ENCODE measurements around the gene TLE4.

Gene TLE4

DNA sequence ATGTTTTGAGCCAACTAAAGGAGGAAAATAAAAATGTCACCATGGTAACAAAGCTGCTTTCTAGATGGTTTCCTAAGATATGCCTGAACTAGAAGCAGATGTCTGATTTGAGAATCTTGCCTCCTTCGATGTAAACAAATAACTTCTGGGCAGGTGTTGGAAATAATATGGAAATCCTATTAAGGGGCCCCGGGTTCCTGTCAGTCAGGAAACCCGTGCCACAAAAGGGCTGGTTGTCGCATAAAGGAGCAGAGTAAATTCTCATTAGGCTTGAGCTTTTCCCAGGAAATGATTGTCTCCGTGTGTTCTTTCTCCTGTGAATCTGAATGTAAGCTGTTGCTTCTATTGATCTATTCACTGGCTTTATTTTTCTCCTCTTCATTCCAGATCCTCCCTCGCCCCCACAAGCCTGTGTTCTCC, 90.8 kb downstream of the TLE4 start:
- DNase-seq (ENCODE audit: low read depth) = peak; percentile 75
- H3K4me3 ChIP-seq (ENCODE audit: low read length) = no peak overlapping the region
- no peak for TF ChIP-seq CTCF (conservative IDR thresholded peaks at IDR 0.05; ENCODE audit: low read length)

DNA sequence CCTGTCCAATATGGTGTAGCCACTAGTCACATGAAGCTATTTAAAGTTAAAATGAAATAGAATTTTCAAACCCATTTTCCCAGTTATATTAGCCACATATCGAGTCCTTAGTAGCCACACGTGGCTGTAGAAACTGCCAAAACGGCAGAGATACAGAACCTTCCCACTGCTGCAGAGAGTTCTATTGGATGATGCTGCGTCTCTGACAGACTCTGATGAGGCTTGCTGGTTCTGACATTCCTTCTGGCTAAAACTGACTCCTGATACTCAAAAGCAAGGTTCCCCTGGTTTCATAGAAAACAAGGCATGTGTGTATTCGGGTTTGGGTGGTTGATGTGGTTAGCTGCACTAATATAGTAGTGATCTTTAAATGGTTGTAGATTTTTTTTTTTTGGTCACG, 91.5 kb downstream of the TLE4 start:
- peak; percentile 51 for DNase-seq (ENCODE audit: low read depth)
- TF ChIP-seq CTCF (conservative IDR thresholded peaks at IDR 0.05; ENCODE audit: low read length) = no peak
- H3K4me3 ChIP-seq (ENCODE audit: low read length) = no peak overlapping the region

DNA sequence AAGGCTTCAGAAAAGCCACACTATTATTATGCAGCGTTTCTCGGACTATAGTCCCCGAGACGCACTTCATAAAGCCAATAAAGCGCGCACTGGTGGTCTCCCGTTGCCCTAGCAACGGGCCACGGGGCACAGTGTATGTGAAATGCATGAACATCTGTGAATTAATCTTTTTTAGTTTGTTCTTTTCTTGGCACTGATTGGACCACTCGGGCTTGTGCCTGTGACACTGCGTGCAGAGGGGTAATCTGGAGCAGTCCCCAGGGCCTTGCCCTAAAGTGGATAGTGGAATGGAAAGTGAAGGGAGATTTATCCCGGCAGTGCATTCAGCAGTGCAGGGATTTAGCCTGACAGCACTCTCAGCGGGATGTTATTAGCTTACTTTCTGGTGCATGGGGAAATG, 92.1 kb downstream of the TLE4 start:
- H3K4me3 ChIP-seq (ENCODE audit: low read length) = no peak overlapping the region
- no peak for DNase-seq (ENCODE audit: low read depth)
- no peak for TF ChIP-seq CTCF (conservative IDR thresholded peaks at IDR 0.05; ENCODE audit: low read length)

DNA sequence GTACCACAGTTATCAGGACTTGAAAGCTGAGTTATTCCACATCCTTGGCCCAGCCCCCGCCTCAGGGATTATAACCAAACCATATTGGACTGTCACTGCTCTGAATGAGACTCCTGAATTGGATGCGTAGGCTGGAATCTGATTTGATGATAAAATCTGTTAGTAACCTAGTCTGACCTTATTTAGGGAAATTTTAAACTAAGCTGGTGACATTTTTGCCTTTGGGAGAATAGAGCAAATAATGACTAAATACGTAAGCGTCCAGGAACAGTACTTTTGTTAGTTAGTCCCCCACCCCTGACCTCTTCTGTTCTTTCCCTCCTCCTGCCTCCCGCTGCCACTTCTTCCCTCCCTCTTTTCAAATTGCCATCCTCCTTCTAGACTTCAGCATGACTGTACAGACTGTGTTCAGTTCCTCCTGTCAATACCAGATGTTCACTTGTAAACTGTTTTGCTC, 92.6 kb downstream of the TLE4 start:
- no peak for DNase-seq (ENCODE audit: low read depth)
- H3K4me3 ChIP-seq (ENCODE audit: low read length) = no peak overlapping the region
- no peak for TF ChIP-seq CTCF (conservative IDR thresholded peaks at IDR 0.05; ENCODE audit: low read length)

- no peak for DNase-seq (ENCODE audit: low read depth)
- H3K4me3 ChIP-seq (ENCODE audit: low read length) = no peak overlapping the region
- TF ChIP-seq CTCF (conservative IDR thresholded peaks at IDR 0.05; ENCODE audit: low read length) = no peak
Measured at GRCh38 chr9:79665369-79665768, 93.6 kb downstream of the TLE4 start.

- DNase-seq (ENCODE audit: low read depth) = peak; percentile 70
- H3K4me3 ChIP-seq (ENCODE audit: low read length) = no peak overlapping the region
- TF ChIP-seq CTCF (conservative IDR thresholded peaks at IDR 0.05; ENCODE audit: low read length) = no peak
Measured at GRCh38 chr9:79665931-79666330, 94.2 kb downstream of the TLE4 start.

DNA sequence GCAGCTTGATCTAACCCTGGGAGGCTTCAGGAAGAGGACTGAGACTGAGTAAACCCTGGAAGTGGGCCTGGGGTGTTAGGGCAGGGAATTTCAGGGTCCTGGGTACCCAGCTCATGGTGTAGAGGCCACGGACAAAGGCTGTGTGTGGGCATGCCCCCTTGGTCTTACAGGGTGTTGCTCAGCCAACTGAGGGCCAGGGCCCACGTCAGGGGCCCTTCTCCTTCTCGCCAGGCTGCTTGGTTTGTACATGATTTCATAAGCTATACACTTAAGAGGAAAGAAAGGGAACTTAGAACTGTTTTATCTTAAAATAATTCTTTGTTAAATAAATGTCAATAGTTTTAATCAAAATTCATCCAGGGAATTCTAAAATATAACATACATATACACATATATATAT, 95.4 kb downstream of the TLE4 start:
- TF ChIP-seq CTCF (conservative IDR thresholded peaks at IDR 0.05; ENCODE audit: low read length) = no peak
- no peak overlapping the region for H3K4me3 ChIP-seq (ENCODE audit: low read length)

More for the DNA sequence above, 95.4 kb downstream of the TLE4 start:
- no peak for DNase-seq (ENCODE audit: low read depth)
